HepG2 (cell line): ENCODE results near the gene EIF4G3. TPM values are rescaled to one million over a fixed set of nuclear protein-coding genes. Genes with fewer than 3 reads are reported as not detected.
A peak's percentile ranks its signal among the peaks of the same experiment; 100 is the strongest.

Source experiments
- CBFB ChIP-seq: sonication (generic); formaldehyde crosslinking; IDR thresholded peaks from 2 replicates; pipeline ENCODE4 v1.4.0; 2020; ENCODE audit warnings: missing genetic modification reagents
- GATA4 ChIP-seq: sonication (generic); IDR thresholded peaks from 2 replicates; pipeline ENCODE4 v1.6.1; 2016; ENCODE audit warnings: antibody characterized with exemption, low read depth, borderline replicate concordance
- GPN1 ChIP-seq: sonication (generic); formaldehyde crosslinking; IDR thresholded peaks from 2 replicates; pipeline ENCODE4 v1.5.1; 2020; ENCODE audit warnings: missing genetic modification reagents, borderline replicate concordance
- HMG20A ChIP-seq: IDR thresholded peaks from 2 replicates; pipeline ENCODE4 v1.6.1; 2016; ENCODE audit warnings: borderline replicate concordance
- LBX2 ChIP-seq: sonication (generic); formaldehyde crosslinking; IDR thresholded peaks from 2 replicates; pipeline ENCODE4 v1.5.0; 2020; ENCODE audit warnings: missing genetic modification reagents, mild to moderate bottlenecking, borderline replicate concordance
- POLR2AphosphoS5 ChIP-seq: IDR thresholded peaks from 2 replicates; pipeline ENCODE4 v1.6.1; 2012; ENCODE audit warnings: low read depth, low read length
- RFX5 ChIP-seq: IDR thresholded peaks from 2 replicates; pipeline ENCODE4 v1.6.1; 2011; ENCODE audit warnings: low read depth, low read length, improper control_type of control experiment
- SETDB1 ChIP-seq: sonication (generic); formaldehyde crosslinking; IDR thresholded peaks from 2 replicates; pipeline ENCODE4 v1.5.1; 2020; ENCODE audit warnings: missing genetic modification reagents, mild to moderate bottlenecking, borderline replicate concordance
- SNAI1 ChIP-seq: sonication (generic); formaldehyde crosslinking; IDR thresholded peaks from 2 replicates; pipeline ENCODE4 v1.5.0; 2020; ENCODE audit warnings: mild to moderate bottlenecking, missing genetic modification reagents, borderline replicate concordance
- THAP9 ChIP-seq: sonication (generic); formaldehyde crosslinking; IDR thresholded peaks from 2 replicates; pipeline ENCODE4; 2020; ENCODE audit warnings: missing genetic modification reagents, mild to moderate bottlenecking, borderline replicate concordance
- TOE1 ChIP-seq: sonication (generic); formaldehyde crosslinking; IDR thresholded peaks from 2 replicates; pipeline ENCODE4 v1.4.0; 2020; ENCODE audit warnings: mild to moderate bottlenecking, missing genetic modification reagents
- ZC3H4 ChIP-seq: sonication (generic); formaldehyde crosslinking; IDR thresholded peaks from 2 replicates; pipeline ENCODE4 v1.4.0; 2020; ENCODE audit warnings: missing genetic modification reagents, borderline replicate concordance
- ZMYM2 ChIP-seq: sonication (generic); formaldehyde crosslinking; IDR thresholded peaks from 2 replicates; pipeline ENCODE4 v1.8.0; 2022; ENCODE audit warnings: mild to moderate bottlenecking, missing genetic modification reagents
- ZNF121 ChIP-seq: sonication (generic); formaldehyde crosslinking; IDR thresholded peaks from 2 replicates; pipeline ENCODE4 v1.5.0; 2020; ENCODE audit warnings: mild to moderate bottlenecking, missing genetic modification reagents
- ZNF550 ChIP-seq: sonication (generic); formaldehyde crosslinking; IDR thresholded peaks from 2 replicates; pipeline ENCODE4 v1.4.0; 2020; ENCODE audit warnings: mild to moderate bottlenecking, missing genetic modification reagents, borderline replicate concordance
- ZNF792 ChIP-seq: IDR thresholded peaks from 2 replicates; pipeline ENCODE4 v1.6.1; 2016
- polyA plus RNA-seq, 8 experiments: library from polyadenylated mRNA; depleted of rRNA in 3 of 8; stranded (reverse) in 7 of 8; unstranded in 1 of 8; fragments of >200 nt; fragmentation: Illumina TruSeq in 4 of 8; extraction: Trizol in 4 of 8; gene quantifications; 2 replicates each; pipeline versions ENCODE4 v1.2.1 to v1.2.3, GENCODE V29; 2011 to 2016; ENCODE audit warnings: low read depth in 4 of 8, missing spikeins in 1 of 8, mixed read lengths in 1 of 8; ENCODE audit not compliant: insufficient read depth in 1 of 8
- total RNA-seq, 5 experiments: library from RNA; depleted of rRNA; stranded (reverse); fragments of >200 nt; fragmentation: Illumina TruSeq; extraction: Trizol; gene quantifications; 2 replicates each; pipeline ENCODE4 v1.2.3, GENCODE V29; 2016; ENCODE audit warnings: low read depth in 1 of 5
- TF ChIP-seq, protein P1 (sequence below): sonication (generic); formaldehyde crosslinking; conservative IDR thresholded peaks from 2 replicates; pipeline ENCODE4 v1.4.0; 2020; ENCODE audit warnings: missing genetic modification reagents
- TF ChIP-seq, protein P2 (sequence below): sonication (generic); formaldehyde crosslinking; IDR thresholded peaks from 2 replicates; pipeline ENCODE4 v1.5.1; 2020; ENCODE audit warnings: mild to moderate bottlenecking, missing genetic modification reagents, moderate library complexity
- TF ChIP-seq, protein P3 (sequence below): sonication (generic); formaldehyde crosslinking; IDR thresholded peaks from 2 replicates; pipeline ENCODE4 v1.8.0; 2022; ENCODE audit warnings: missing genetic modification reagents, mild to moderate bottlenecking, inconsistent platforms, borderline replicate concordance

The EIF4G3 gene
- total and polyA plus RNA-seq, 2 of the 13 experiments (the other 11 are each of a cell fraction or from before 2014, with no cell fraction given) = 22.2 to 27.6 TPM

DNA sequence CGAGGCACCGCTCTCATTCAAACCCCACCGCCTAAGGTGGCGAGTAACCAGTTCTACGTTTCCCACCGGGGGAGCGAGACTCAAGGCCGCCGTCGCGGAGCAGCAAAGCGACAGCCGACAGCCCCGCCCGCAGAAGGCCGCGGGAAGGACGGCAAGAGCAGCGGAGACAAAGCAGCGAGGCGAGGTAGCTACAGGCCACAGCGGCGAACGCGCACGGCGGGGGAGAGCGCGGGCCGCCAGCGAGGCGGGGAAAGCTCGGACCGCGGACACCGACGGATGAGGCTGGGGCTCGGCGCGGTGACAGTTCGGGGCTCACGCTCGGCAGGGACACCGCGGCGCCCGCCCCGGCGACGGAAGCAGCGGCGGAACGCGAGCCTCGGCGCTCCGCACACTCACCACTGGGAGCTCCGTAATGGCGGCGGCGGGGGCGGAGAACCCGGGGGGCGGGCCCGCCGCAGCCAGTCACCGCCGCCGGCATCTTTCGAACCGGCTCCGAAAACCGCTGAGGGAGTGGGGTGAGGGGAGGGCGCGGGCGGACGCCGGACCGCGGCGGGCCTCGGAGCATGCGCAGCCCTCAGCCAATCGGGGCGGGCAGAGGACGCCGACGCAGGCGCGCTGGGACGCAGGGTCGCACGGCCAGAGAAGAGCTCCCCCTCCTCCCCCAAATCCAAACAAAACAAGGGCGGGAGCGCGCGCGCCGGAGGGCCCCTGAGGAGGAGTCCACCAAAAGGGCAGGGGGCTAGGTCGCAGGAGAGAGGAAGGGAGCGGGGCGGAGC, 390.3 kb downstream of the EIF4G3 start (continued):
- TF ChIP-seq THAP9 (peak; percentile 76; the same call in 1 of the 2 replicates), TOE1 (CRISPR knock-in tag) (no peak; the same call in 1 of the 2 replicates), CBFB (CRISPR knock-in tag) (peak; percentile 83; the same call in 1 of the 2 replicates), SNAI1 (CRISPR knock-in tag) (peak; percentile 70; the same call in 1 of the 2 replicates), LBX2 (CRISPR knock-in tag) (peak; percentile 63; the same call in 1 of the 2 replicates), ZMYM2 (CRISPR knock-in tag) (0 out of 2 replicates have a peak, but pooled peaks have one; percentile 35), POLR2AphosphoS5 (peak; percentile 66), SETDB1 (no peak), RFX5 (peak; percentile 50), ZNF550 (CRISPR knock-in tag) (no peak), ZC3H4 (CRISPR knock-in tag) (no peak), ZNF121 (peak; percentile 19; the same call in 1 of the 2 replicates), GPN1 (peak; percentile 66; the same call in 1 of the 2 replicates), GATA4 (no peak), ZNF792 (CRISPR knock-in tag) (peak; percentile 68; the same call in 1 of the 2 replicates), HMG20A (CRISPR knock-in tag) (no peak)
- TF ChIP-seq, protein P1, sequence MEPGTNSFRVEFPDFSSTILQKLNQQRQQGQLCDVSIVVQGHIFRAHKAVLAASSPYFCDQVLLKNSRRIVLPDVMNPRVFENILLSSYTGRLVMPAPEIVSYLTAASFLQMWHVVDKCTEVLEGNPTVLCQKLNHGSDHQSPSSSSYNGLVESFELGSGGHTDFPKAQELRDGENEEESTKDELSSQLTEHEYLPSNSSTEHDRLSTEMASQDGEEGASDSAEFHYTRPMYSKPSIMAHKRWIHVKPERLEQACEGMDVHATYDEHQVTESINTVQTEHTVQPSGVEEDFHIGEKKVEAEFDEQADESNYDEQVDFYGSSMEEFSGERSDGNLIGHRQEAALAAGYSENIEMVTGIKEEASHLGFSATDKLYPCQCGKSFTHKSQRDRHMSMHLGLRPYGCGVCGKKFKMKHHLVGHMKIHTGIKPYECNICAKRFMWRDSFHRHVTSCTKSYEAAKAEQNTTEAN (CRISPR knock-in tag) = peak; percentile 69
- TF ChIP-seq, protein P2, sequence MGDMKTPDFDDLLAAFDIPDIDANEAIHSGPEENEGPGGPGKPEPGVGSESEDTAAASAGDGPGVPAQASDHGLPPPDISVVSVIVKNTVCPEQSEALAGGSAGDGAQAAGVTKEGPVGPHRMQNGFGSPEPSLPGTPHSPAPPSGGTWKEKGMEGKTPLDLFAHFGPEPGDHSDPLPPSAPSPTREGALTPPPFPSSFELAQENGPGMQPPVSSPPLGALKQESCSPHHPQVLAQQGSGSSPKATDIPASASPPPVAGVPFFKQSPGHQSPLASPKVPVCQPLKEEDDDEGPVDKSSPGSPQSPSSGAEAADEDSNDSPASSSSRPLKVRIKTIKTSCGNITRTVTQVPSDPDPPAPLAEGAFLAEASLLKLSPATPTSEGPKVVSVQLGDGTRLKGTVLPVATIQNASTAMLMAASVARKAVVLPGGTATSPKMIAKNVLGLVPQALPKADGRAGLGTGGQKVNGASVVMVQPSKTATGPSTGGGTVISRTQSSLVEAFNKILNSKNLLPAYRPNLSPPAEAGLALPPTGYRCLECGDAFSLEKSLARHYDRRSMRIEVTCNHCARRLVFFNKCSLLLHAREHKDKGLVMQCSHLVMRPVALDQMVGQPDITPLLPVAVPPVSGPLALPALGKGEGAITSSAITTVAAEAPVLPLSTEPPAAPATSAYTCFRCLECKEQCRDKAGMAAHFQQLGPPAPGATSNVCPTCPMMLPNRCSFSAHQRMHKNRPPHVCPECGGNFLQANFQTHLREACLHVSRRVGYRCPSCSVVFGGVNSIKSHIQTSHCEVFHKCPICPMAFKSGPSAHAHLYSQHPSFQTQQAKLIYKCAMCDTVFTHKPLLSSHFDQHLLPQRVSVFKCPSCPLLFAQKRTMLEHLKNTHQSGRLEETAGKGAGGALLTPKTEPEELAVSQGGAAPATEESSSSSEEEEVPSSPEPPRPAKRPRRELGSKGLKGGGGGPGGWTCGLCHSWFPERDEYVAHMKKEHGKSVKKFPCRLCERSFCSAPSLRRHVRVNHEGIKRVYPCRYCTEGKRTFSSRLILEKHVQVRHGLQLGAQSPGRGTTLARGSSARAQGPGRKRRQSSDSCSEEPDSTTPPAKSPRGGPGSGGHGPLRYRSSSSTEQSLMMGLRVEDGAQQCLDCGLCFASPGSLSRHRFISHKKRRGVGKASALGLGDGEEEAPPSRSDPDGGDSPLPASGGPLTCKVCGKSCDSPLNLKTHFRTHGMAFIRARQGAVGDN (CRISPR knock-in tag) = peak; percentile 89
- TF ChIP-seq, protein P3, sequence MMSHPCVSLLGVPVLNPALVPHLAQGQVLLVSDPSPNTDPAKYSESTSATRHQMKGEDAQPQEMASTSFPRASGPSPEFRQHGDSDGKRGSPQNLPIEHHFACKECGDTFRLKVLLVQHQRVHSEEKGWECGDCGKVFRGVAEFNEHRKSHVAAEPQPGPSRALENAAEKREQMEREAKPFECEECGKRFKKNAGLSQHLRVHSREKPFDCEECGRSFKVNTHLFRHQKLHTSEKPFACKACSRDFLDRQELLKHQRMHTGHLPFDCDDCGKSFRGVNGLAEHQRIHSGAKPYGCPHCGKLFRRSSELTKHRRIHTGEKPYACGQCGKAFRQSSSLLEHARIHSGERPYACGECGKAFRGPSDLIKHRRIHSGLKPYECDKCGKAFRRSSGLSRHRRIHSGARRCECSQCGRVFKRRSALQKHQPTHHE (CRISPR knock-in tag) = 0 out of 2 replicates have a peak, but pooled peaks have one; percentile 53
